Measurements from ENCODE around the gene VSTM2L.

VSTM2L gene

GRCh38 chr20:37939701-37940560 is 37.0 kb downstream of the VSTM2L start:
- Histone ChIP-seq H3K36me3 (ENCODE audit: control insufficient read depth in 4 of 4, insufficient read depth in 4 of 4, low read length in 3 of 4) (no peaks in the 10 kb centered on the region), H3K4me3 (ENCODE audit: control insufficient read depth in 1 of 7, extremely low read depth in 1 of 7, insufficient read depth in 4 of 7, low read depth in 2 of 7, low read length in 6 of 7) (no peak overlapping the region), H3K27me3 (replicated peaks in 2 of 5; ENCODE audit: control insufficient read depth in 4 of 5, insufficient read depth in 5 of 5, low read length in 4 of 5) (no peaks in the 10 kb centered on the region), H3K27ac (ENCODE audit: insufficient read depth in 1 of 2, low read depth in 1 of 2, low read length in 2 of 2, poor library complexity in 1 of 2, severe bottlenecking in 2 of 2) (no peak overlapping the region), H3K9me3 (ENCODE audit: control extremely low read depth in 1 of 5, control insufficient read depth in 4 of 5, insufficient read depth in 2 of 5, low read depth in 1 of 5, low read length in 4 of 5) (no peaks in the 10 kb centered on the region), H3K4me1 (ENCODE audit: control extremely low read depth in 1 of 4, control insufficient read depth in 4 of 4, insufficient read depth in 4 of 4, low read length in 3 of 4) (no peaks in the 10 kb centered on the region)
- ChIA-PET POLR2A (no interaction called here), CTCF (no interaction called here)
- DNase-seq = no peak
- WGBS (ENCODE audit: insufficient coverage) = 97% methylated on average over 21 of the region's 25 CpGs

GRCh38 chr20:37940858-37941257 is 37.9 kb downstream of the VSTM2L start:
- H3K27ac ChIP-seq (ENCODE audit: insufficient read depth in 1 of 2, low read depth in 1 of 2, low read length in 2 of 2, poor library complexity in 1 of 2, severe bottlenecking in 2 of 2) = no peak overlapping the region
- no peaks in the 10 kb centered on the region for H3K36me3 ChIP-seq (ENCODE audit: control insufficient read depth in 4 of 4, insufficient read depth in 4 of 4, low read length in 3 of 4)
- no peaks in the 10 kb centered on the region for H3K27me3 ChIP-seq (replicated peaks in 2 of 5; ENCODE audit: control insufficient read depth in 4 of 5, insufficient read depth in 5 of 5, low read length in 4 of 5)
- no peak overlapping the region for H3K4me3 ChIP-seq (ENCODE audit: control insufficient read depth in 1 of 7, extremely low read depth in 1 of 7, insufficient read depth in 4 of 7, low read depth in 2 of 7, low read length in 6 of 7)
- H3K4me1 ChIP-seq (ENCODE audit: control extremely low read depth in 1 of 4, control insufficient read depth in 4 of 4, insufficient read depth in 4 of 4, low read length in 3 of 4) = no peaks in the 10 kb centered on the region
- POLR2A ChIA-PET = no interaction called here
- 90% methylated on average over 4 of the region's 6 CpGs for WGBS (ENCODE audit: insufficient coverage)
- no peak for DNase-seq
- H3K9me3 ChIP-seq (ENCODE audit: control extremely low read depth in 1 of 5, control insufficient read depth in 4 of 5, insufficient read depth in 2 of 5, low read depth in 1 of 5, low read length in 4 of 5) = no peaks in the 10 kb centered on the region
- CTCF ChIA-PET = no interaction called here

GRCh38 chr20:37941332-37941731 is 38.4 kb downstream of the VSTM2L start:
- peak in 2 of 3 donors; percentile 1 to 14 for DNase-seq
- POLR2A ChIA-PET = no interaction called here

GRCh38 chr20:37941992-37942391 is 39.1 kb downstream of the VSTM2L start:
- no peak overlapping the region for H3K27ac ChIP-seq (ENCODE audit: insufficient read depth in 1 of 2, low read depth in 1 of 2, low read length in 2 of 2, poor library complexity in 1 of 2, severe bottlenecking in 2 of 2)
- H3K36me3 ChIP-seq (ENCODE audit: control insufficient read depth in 4 of 4, insufficient read depth in 4 of 4, low read length in 3 of 4) = no peaks in the 10 kb centered on the region
- WGBS (ENCODE audit: insufficient coverage) = 100% methylated on average over 4 of the region's 6 CpGs
- H3K27me3 ChIP-seq (replicated peaks in 2 of 5; ENCODE audit: control insufficient read depth in 4 of 5, insufficient read depth in 5 of 5, low read length in 4 of 5) = no peaks in the 10 kb centered on the region
- POLR2A ChIA-PET = no interaction called here
- no peaks in the 10 kb centered on the region for H3K4me1 ChIP-seq (ENCODE audit: control extremely low read depth in 1 of 4, control insufficient read depth in 4 of 4, insufficient read depth in 4 of 4, low read length in 3 of 4)
- CTCF ChIA-PET = interaction anchor here (0.6 kb wide), 1 partner anchor 97 kb away, joined by 3 read pairs; no protein-coding TSS in a partner anchor
- H3K9me3 ChIP-seq (ENCODE audit: control extremely low read depth in 1 of 5, control insufficient read depth in 4 of 5, insufficient read depth in 2 of 5, low read depth in 1 of 5, low read length in 4 of 5) = no peaks in the 10 kb centered on the region
- no peak overlapping the region for H3K4me3 ChIP-seq (ENCODE audit: control insufficient read depth in 1 of 7, extremely low read depth in 1 of 7, insufficient read depth in 4 of 7, low read depth in 2 of 7, low read length in 6 of 7)
- DNase-seq = no peak

More at GRCh38 chr20:37941332-37941731, 38.4 kb downstream of the VSTM2L start:
- Histone ChIP-seq H3K27me3 (replicated peaks in 2 of 5; ENCODE audit: control insufficient read depth in 4 of 5, insufficient read depth in 5 of 5, low read length in 4 of 5) (no peaks in the 10 kb centered on the region), H3K36me3 (ENCODE audit: control insufficient read depth in 4 of 4, insufficient read depth in 4 of 4, low read length in 3 of 4) (no peaks in the 10 kb centered on the region), H3K27ac (ENCODE audit: insufficient read depth in 1 of 2, low read depth in 1 of 2, low read length in 2 of 2, poor library complexity in 1 of 2, severe bottlenecking in 2 of 2) (no peak overlapping the region), H3K4me1 (ENCODE audit: control extremely low read depth in 1 of 4, control insufficient read depth in 4 of 4, insufficient read depth in 4 of 4, low read length in 3 of 4) (no peaks in the 10 kb centered on the region), H3K4me3 (ENCODE audit: control insufficient read depth in 1 of 7, extremely low read depth in 1 of 7, insufficient read depth in 4 of 7, low read depth in 2 of 7, low read length in 6 of 7) (no peak overlapping the region), H3K9me3 (ENCODE audit: control extremely low read depth in 1 of 5, control insufficient read depth in 4 of 5, insufficient read depth in 2 of 5, low read depth in 1 of 5, low read length in 4 of 5) (no peaks in the 10 kb centered on the region)
- whole genome bisulfite sequencing (ENCODE audit: insufficient coverage) = 92% methylated on average over 8 of the region's 8 CpGs
- CTCF ChIA-PET = no interaction called here

GRCh38 chr20:37943033-37943432 is 40.1 kb downstream of the VSTM2L start:
- H3K36me3 ChIP-seq (ENCODE audit: control insufficient read depth in 4 of 4, insufficient read depth in 4 of 4, low read length in 3 of 4) = no peaks in the 10 kb centered on the region
- WGBS (ENCODE audit: insufficient coverage) = 94% methylated on average over 9 of the region's 12 CpGs
- no peaks in the 10 kb centered on the region for H3K4me1 ChIP-seq (ENCODE audit: control extremely low read depth in 1 of 4, control insufficient read depth in 4 of 4, insufficient read depth in 4 of 4, low read length in 3 of 4)
- H3K4me3 ChIP-seq (ENCODE audit: control insufficient read depth in 1 of 7, extremely low read depth in 1 of 7, insufficient read depth in 4 of 7, low read depth in 2 of 7, low read length in 6 of 7) = no peak overlapping the region
- no peak overlapping the region for H3K27ac ChIP-seq (ENCODE audit: insufficient read depth in 1 of 2, low read depth in 1 of 2, low read length in 2 of 2, poor library complexity in 1 of 2, severe bottlenecking in 2 of 2)
- no peak for DNase-seq
- H3K27me3 ChIP-seq (replicated peaks in 2 of 5; ENCODE audit: control insufficient read depth in 4 of 5, insufficient read depth in 5 of 5, low read length in 4 of 5) = no peaks in the 10 kb centered on the region
- ChIA-PET POLR2A (no interaction called here), CTCF (interaction anchor here (1.2 kb wide), 1 partner anchor 44 kb away, joined by 3 read pairs; no protein-coding TSS in a partner anchor)
- peaks cover 0 to 7% (median 0%) of the 10 kb centered on the region in 5 experiments for H3K9me3 ChIP-seq (ENCODE audit: control extremely low read depth in 1 of 5, control insufficient read depth in 4 of 5, insufficient read depth in 2 of 5, low read depth in 1 of 5, low read length in 4 of 5)

GRCh38 chr20:37943501-37944455 is 40.9 kb downstream of the VSTM2L start:
- Histone ChIP-seq H3K27ac (ENCODE audit: insufficient read depth in 1 of 2, low read depth in 1 of 2, low read length in 2 of 2, poor library complexity in 1 of 2, severe bottlenecking in 2 of 2) (no peak overlapping the region), H3K36me3 (ENCODE audit: control insufficient read depth in 4 of 4, insufficient read depth in 4 of 4, low read length in 3 of 4) (no peaks in the 10 kb centered on the region), H3K4me3 (ENCODE audit: control insufficient read depth in 1 of 7, extremely low read depth in 1 of 7, insufficient read depth in 4 of 7, low read depth in 2 of 7, low read length in 6 of 7) (no peak overlapping the region), H3K9me3 (ENCODE audit: control extremely low read depth in 1 of 5, control insufficient read depth in 4 of 5, insufficient read depth in 2 of 5, low read depth in 1 of 5, low read length in 4 of 5) (peaks cover 0 to 11% (median 0%) of the 10 kb centered on the region in 5 experiments), H3K4me1 (ENCODE audit: control extremely low read depth in 1 of 4, control insufficient read depth in 4 of 4, insufficient read depth in 4 of 4, low read length in 3 of 4) (no peaks in the 10 kb centered on the region), H3K27me3 (replicated peaks in 2 of 5; ENCODE audit: control insufficient read depth in 4 of 5, insufficient read depth in 5 of 5, low read length in 4 of 5) (no peaks in the 10 kb centered on the region)
- WGBS (ENCODE audit: insufficient coverage) = 95% methylated on average over 40 of the region's 47 CpGs
- no peak for DNase-seq
- ChIA-PET POLR2A (no interaction called here), CTCF (interaction anchor here (1.2 kb wide), 1 partner anchor 43 kb away, joined by 3 read pairs; no protein-coding TSS in a partner anchor)

Data from common myeloid progenitor, CD34-positive (primary cell).